Activated CD4-positive, alpha-beta memory T cell treated with anti-CD3 and anti-CD28 coated beads for 36 hours (primary cell): Measurements from ENCODE around the gene CDYL. TPM values are rescaled to one million over a fixed set of nuclear protein-coding genes. Genes with fewer than 3 reads are reported as not detected.

Source experiments
- CTCF ChIA-PET: fragments of 350-600 bp; sonication (Branson Sonifier 250); formaldehyde crosslinking; loops from one replicate; lab custom pipeline; 2021; ENCODE audit warnings: antibody characterized with exemption, inconsistent platforms; lab: Charles Lee
- POLR2A ChIA-PET: fragments of 350-600 bp; sonication (Branson Sonifier 250); formaldehyde crosslinking; loops from one replicate; lab custom pipeline; 2021; ENCODE audit warnings: antibody characterized with exemption; lab: Charles Lee
- DNase-seq: peaks from one replicate; pipeline ENCODE4 v3.0.0-alpha.2; 2020
- H3K27ac Mint-ChIP-seq: one replicate; pipeline ENCODE4 v1.8.0; 2021; ENCODE audit warnings: mixed read lengths
- H3K27me3 Mint-ChIP-seq: one replicate; pipeline ENCODE4 v1.8.0; 2021; ENCODE audit warnings: mixed read lengths
- H3K36me3 Mint-ChIP-seq: one replicate; pipeline ENCODE4 v1.8.0; 2021; ENCODE audit warnings: mixed read lengths
- H3K4me1 Mint-ChIP-seq: one replicate; pipeline ENCODE4 v1.8.0; 2021; ENCODE audit warnings: low read depth, mixed read lengths
- H3K4me3 Mint-ChIP-seq: one replicate; pipeline ENCODE4 v1.8.0; 2021; ENCODE audit warnings: mild to moderate bottlenecking, mixed read lengths
- H3K9me3 Mint-ChIP-seq: one replicate; pipeline ENCODE4 v1.8.0; 2021; ENCODE audit warnings: mixed read lengths
- intact Hi-C: fragments of 100-400 bp; cut with micrococcal nuclease; formaldehyde crosslinking; loops from one replicate; pipeline ENCODE4 v1.15.1; 2023
- total RNA-seq, 2 experiments: library from RNA; stranded (reverse); gene quantifications; one replicate each; pipeline ENCODE4 v1.2.3, GENCODE V29; 2021

Gene CDYL
- total RNA-seq, 2 experiments from 2014 or later: 22.4 to 24.4 TPM

- POLR2A ChIA-PET: no interaction called here
- no peaks in the 10 kb centered on the region for H3K36me3 Mint-ChIP-seq
- CTCF ChIA-PET: no interaction called here
- H3K27me3 Mint-ChIP-seq: peaks cover 2% of the 10 kb centered on the region
- DNase-seq: no peak
- intact Hi-C loops: no loop called here
- no peak overlapping the region for H3K4me3 Mint-ChIP-seq
- H3K27ac Mint-ChIP-seq: no peak overlapping the region
- no peaks in the 10 kb centered on the region for H3K4me1 Mint-ChIP-seq
- no peaks in the 10 kb centered on the region for H3K9me3 Mint-ChIP-seq
Measured at GRCh38 chr6:4743926-4744325, 32.3 kb upstream of the CDYL start.

- Mint-ChIP-seq H3K4me3 (no peak overlapping the region), H3K9me3 (no peaks in the 10 kb centered on the region), H3K27ac (no peak overlapping the region), H3K36me3 (no peaks in the 10 kb centered on the region), H3K4me1 (no peaks in the 10 kb centered on the region), H3K27me3 (peaks cover 2% of the 10 kb centered on the region)
- intact Hi-C loops: no loop called here
- ChIA-PET CTCF (interaction anchor here (0.6 kb wide), 1 partner anchor 178 kb away, joined by 3 read pairs; no protein-coding TSS in a partner anchor), POLR2A (no interaction called here)
- DNase-seq: no peak
Measured at GRCh38 chr6:4747588-4747987, 28.6 kb upstream of the CDYL start.

GRCh38 chr6:4751823-4752464 lies 24.3 kb upstream of the CDYL start:
- intact Hi-C loops: no loop called here
- H3K4me3 Mint-ChIP-seq: no peak overlapping the region
- H3K27ac Mint-ChIP-seq: no peak overlapping the region
- no peaks in the 10 kb centered on the region for H3K36me3 Mint-ChIP-seq
- no peak for DNase-seq
- H3K4me1 Mint-ChIP-seq: no peaks in the 10 kb centered on the region
- POLR2A ChIA-PET: no interaction called here
- CTCF ChIA-PET: interaction anchor here (0.6 kb wide), 1 partner anchor 9 kb away, joined by 3 read pairs; no protein-coding TSS in a partner anchor
- peaks cover 11% of the 10 kb centered on the region for H3K27me3 Mint-ChIP-seq
- no peaks in the 10 kb centered on the region for H3K9me3 Mint-ChIP-seq

- Mint-ChIP-seq H3K4me3 (no peak overlapping the region), H3K4me1 (no peaks in the 10 kb centered on the region), H3K9me3 (no peaks in the 10 kb centered on the region), H3K36me3 (no peaks in the 10 kb centered on the region), H3K27me3 (peaks cover 19% of the 10 kb centered on the region), H3K27ac (no peak overlapping the region)
- ChIA-PET CTCF (no interaction called here), POLR2A (no interaction called here)
- no peak for DNase-seq
- intact Hi-C loops: no loop called here
Measured at GRCh38 chr6:4756247-4756646, 20.0 kb upstream of the CDYL start.

- intact Hi-C loops: no loop called here
- ChIA-PET POLR2A (no interaction called here), CTCF (no interaction called here)
- DNase-seq: no peak
- Mint-ChIP-seq H3K36me3 (peaks cover 7% of the 10 kb centered on the region), H3K27me3 (peaks cover 21% of the 10 kb centered on the region), H3K9me3 (peaks cover 20% of the 10 kb centered on the region), H3K4me1 (no peaks in the 10 kb centered on the region), H3K4me3 (no peak overlapping the region), H3K27ac (no peak overlapping the region)
Measured at GRCh38 chr6:4759997-4760396, 16.2 kb upstream of the CDYL start.

GRCh38 chr6:4760773-4761172 lies 15.4 kb upstream of the CDYL start:
- peaks cover 18% of the 10 kb centered on the region for H3K27me3 Mint-ChIP-seq
- H3K27ac Mint-ChIP-seq: no peak overlapping the region
- H3K4me3 Mint-ChIP-seq: no peak overlapping the region
- ChIA-PET CTCF (no interaction called here), POLR2A (no interaction called here)
- H3K9me3 Mint-ChIP-seq: peaks cover 20% of the 10 kb centered on the region
- intact Hi-C loops: no loop called here
- no peak for DNase-seq
- H3K36me3 Mint-ChIP-seq: peaks cover 7% of the 10 kb centered on the region
- H3K4me1 Mint-ChIP-seq: no peaks in the 10 kb centered on the region

GRCh38 chr6:4762294-4762693 lies 13.9 kb upstream of the CDYL start:
- Mint-ChIP-seq H3K4me1 (no peaks in the 10 kb centered on the region), H3K27ac (no peak overlapping the region), H3K36me3 (peaks cover 7% of the 10 kb centered on the region), H3K9me3 (peaks cover 20% of the 10 kb centered on the region), H3K27me3 (peaks cover 14% of the 10 kb centered on the region), H3K4me3 (no peak overlapping the region)
- DNase-seq: no peak
- CTCF ChIA-PET: no interaction called here
- intact Hi-C loops: no loop called here
- POLR2A ChIA-PET: no interaction called here

GRCh38 chr6:4763921-4764320 lies 12.3 kb upstream of the CDYL start:
- Mint-ChIP-seq H3K27ac (no peak overlapping the region), H3K9me3 (peaks cover 20% of the 10 kb centered on the region), H3K36me3 (peaks cover 7% of the 10 kb centered on the region), H3K27me3 (peaks cover 16% of the 10 kb centered on the region), H3K4me3 (no peak overlapping the region), H3K4me1 (no peaks in the 10 kb centered on the region)
- POLR2A ChIA-PET: no interaction called here
- DNase-seq: no peak
- CTCF ChIA-PET: no interaction called here
- intact Hi-C loops: no loop called here

- Mint-ChIP-seq H3K27me3 (peaks cover 2% of the 10 kb centered on the region), H3K4me1 (peaks cover 7% of the 10 kb centered on the region), H3K9me3 (peaks cover 6% of the 10 kb centered on the region), H3K36me3 (no peaks in the 10 kb centered on the region), H3K27ac (no peak overlapping the region), H3K4me3 (no peak overlapping the region)
- POLR2A ChIA-PET: no interaction called here
- intact Hi-C loops: no loop called here
- no peak for DNase-seq
- CTCF ChIA-PET: no interaction called here
Measured at GRCh38 chr6:4768815-4769214, 7.4 kb upstream of the CDYL start.

- Mint-ChIP-seq H3K27me3 (peaks cover 13% of the 10 kb centered on the region), H3K9me3 (peaks cover 3% of the 10 kb centered on the region), H3K4me3 (no peak overlapping the region), H3K36me3 (peaks cover 3% of the 10 kb centered on the region), H3K27ac (no peak overlapping the region), H3K4me1 (peaks cover 23% of the 10 kb centered on the region)
- ChIA-PET POLR2A (no interaction called here), CTCF (interaction anchor here (1.2 kb wide), 1 partner anchor 18 kb away, joined by 3 read pairs; no protein-coding TSS in a partner anchor)
- DNase-seq: no peak
- intact Hi-C loops: loop anchor here (1.0 to 10.0 kb wide), 2 partner anchors 135 to 492 kb away; partner anchors contain the start of genes FARS2 and LYRM4
Measured at GRCh38 chr6:4772750-4773149, 3.5 kb upstream of the CDYL start.

GRCh38 chr6:4773181-4773580 lies 3.0 kb upstream of the CDYL start:
- Mint-ChIP-seq H3K4me1 (peaks cover 27% of the 10 kb centered on the region), H3K27ac (no peak overlapping the region)

GRCh38 chr6:4774296-4774695 lies 1.9 kb upstream of the CDYL start:
- POLR2A ChIA-PET: no interaction called here
- Mint-ChIP-seq H3K4me1 (peaks cover 38% of the 10 kb centered on the region), H3K9me3 (peaks cover 12% of the 10 kb centered on the region), H3K36me3 (peaks cover 10% of the 10 kb centered on the region), H3K27me3 (peaks cover 10% of the 10 kb centered on the region), H3K27ac (no peak overlapping the region), H3K4me3 (peak overlapping the region; percentile 70)
- CTCF ChIA-PET: interaction anchor here (0.6 to 0.9 kb wide), 2 partner anchors 16 to 17 kb away, joined by 3 to 5 read pairs; no protein-coding TSS in a partner anchor
- no peak for DNase-seq
- intact Hi-C loops: loop anchor here (10.0 kb wide), 1 partner anchor 491 kb away; the partner anchor contains the start of genes FARS2 and LYRM4

More at GRCh38 chr6:4773181-4773580, 3.0 kb upstream of the CDYL start:
- Mint-ChIP-seq H3K9me3 (peaks cover 7% of the 10 kb centered on the region), H3K27me3 (peaks cover 10% of the 10 kb centered on the region), H3K36me3 (peaks cover 5% of the 10 kb centered on the region), H3K4me3 (no peak overlapping the region)
- ChIA-PET POLR2A (no interaction called here), CTCF (interaction anchor here (1.2 kb wide), 1 partner anchor 17 kb away, joined by 3 read pairs; no protein-coding TSS in a partner anchor)
- DNase-seq: no peak
- intact Hi-C loops: loop anchor here (1.0 to 10.0 kb wide), 2 partner anchors 136 to 492 kb away; partner anchors contain the start of genes FARS2 and LYRM4
